ENCODE results near the gene AQP3.
"Not testable (repeated sequence)": the region's sequence is repeated elsewhere in the genome, so short reads cannot be mapped to it uniquely, and the experiment has no call there.

Gene AQP3

DNA sequence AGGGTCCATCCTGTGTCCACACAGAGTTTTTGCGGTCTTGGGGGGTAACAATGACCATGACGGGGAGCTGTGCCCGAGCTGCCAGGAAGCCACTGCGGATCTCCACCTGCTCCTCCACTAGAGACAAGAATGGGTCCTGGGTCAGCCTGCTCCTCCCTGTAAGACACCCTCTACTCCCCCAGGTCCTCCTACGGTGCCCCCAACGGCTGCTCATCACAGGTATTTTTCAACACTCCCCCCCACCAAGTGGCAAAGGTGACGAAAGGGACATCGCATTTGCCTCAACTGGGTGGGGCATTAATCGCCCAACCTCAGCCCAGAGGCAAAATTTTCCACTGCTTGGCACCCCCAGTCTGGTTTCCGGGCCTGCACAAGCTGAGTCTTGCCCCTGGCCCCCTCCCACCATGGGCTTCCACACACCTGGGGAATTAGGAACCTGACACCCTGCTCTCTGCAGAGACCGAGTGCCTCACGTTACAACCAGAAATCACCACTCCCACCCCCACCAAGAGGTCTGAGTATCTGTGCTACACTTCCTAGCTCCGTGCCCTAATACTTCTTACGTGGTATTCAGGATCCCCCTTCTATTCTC is 16.7 kb upstream of the AQP3 start:
- no peak for DNase-seq

- DNase-seq, result no peak
Measured at GRCh38 chr9:33463151-33463550, 15.8 kb upstream of the AQP3 start.

DNA sequence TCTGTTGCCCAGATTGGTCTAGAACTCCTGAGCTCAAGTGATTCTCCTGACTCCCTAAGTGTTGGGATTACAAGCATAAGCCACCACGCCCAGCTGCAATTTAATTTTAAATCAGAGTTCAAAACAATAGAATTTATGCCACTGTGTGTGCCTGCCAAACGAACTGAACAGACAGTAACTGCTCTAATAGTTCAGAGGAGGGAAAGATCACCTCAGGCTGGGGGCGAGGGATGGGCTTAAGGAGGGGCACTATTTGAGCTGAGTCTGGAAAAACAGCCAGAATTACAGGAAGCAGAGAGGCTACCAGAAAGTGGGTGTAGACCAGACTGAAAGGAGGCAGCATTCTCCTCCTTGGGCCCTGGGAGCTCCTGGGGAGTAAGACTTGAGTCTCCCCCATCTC is 14.1 kb upstream of the AQP3 start:
- DNase-seq, result no peak

DNA sequence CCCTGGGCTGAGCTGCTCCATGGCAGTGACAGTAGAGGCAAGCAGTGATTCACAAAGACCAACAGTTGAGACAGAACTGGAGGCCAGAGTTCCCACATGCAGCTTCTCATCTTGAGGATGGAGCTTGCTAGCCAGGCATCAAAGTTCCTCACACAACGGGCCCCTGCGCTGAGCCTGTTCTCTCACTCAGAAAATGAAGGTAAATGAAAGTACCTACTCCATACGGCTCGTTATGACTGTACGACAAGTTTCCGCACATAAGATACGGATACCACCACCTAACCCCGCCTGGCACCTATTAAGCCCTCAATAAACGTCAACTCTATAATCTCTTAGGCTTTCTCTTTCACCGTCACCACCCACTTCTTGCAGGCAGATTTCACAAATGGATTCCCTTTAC is 13.5 kb upstream of the AQP3 start:
- no peak for DNase-seq

GRCh38 chr9:33459115-33459514 is 11.7 kb upstream of the AQP3 start:
- no peak for DNase-seq

GRCh38 chr9:33458444-33458843 is 11.1 kb upstream of the AQP3 start:
- DNase-seq, result no peak

- DNase-seq, result no peak
Measured at GRCh38 chr9:33455945-33456344, 8.6 kb upstream of the AQP3 start.

DNA sequence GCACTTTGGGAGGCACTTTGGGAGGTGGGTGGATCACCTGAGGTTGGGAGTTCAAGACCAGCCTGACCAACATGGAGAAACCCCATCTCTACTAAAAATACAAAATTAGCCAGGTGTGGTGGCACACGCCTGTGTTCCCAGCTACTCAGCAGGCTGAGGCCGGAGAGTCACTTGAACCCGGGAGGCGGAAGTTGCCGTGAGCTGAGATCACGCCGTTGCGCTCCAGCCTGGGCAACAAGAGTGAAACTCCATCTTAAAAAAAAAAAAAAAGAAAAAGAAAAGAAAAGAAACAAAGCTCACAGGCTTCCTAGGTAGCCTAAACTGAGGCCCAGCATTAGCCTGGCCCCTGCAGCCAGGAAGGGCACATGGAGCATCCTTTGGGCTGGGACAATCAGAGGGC is 8.1 kb upstream of the AQP3 start:
- not testable (repeated sequence) for DNase-seq

GRCh38 chr9:33454661-33455026 is 7.3 kb upstream of the AQP3 start:
- not testable (repeated sequence) for DNase-seq

DNA sequence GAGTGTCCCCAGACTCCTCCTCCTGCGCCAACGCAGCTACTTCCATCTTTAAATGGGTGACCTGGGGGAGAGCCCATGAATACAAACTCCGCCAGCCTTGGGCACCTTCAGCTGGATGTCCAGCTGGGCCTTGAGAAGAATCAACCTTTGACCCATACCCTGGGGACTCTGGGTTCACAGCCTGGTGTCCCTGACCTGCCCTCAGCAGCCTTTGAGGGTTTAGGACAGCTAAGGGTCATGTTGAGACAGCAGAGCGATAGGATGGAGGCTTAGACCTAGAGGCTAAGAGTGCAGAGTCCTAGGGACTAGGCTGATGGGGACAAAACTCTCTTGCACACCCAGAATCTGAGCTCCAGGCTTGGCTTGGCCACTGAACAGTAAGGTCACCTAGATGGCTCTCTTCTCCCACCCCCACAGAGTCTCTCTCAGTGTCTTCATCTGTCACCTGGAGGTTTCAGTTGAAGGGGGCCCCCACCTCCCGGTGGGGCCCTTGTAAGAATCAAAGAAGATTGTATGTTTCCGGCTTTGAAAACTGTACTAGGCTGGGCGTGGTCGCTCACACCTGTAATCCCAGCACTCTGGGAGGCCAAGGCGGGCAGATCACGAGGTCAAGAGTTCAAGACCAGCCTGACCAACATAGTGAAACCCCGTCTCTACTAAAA is 6.7 kb upstream of the AQP3 start:
- DNase-seq, result no peak

- no peak for DNase-seq
Measured at GRCh38 chr9:33453286-33453860, 6.0 kb upstream of the AQP3 start.

DNA sequence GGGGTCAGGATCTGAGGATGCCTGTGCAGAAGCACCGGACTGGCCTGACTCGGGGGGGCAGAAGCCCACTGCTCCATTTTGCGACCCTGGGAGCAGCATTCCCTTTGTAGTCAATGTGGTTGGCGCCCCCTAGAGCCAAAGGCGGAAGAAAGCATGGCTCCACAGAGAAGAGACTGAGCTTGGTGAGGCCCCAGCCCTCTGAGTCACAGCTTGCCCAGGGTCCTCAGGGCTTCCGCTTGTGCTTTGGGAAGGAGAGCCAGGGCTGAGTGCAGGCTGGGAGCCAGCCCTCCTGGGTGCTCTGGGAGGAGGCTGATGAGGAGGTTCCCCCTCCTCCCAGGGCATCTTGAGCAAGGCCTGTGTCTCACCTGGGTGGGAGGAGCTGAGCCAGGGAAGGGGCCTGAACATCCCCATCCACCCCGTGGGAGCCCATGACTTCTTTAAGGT is 5.5 kb upstream of the AQP3 start:
- peak; percentile 55 to 64 for DNase-seq

DNA sequence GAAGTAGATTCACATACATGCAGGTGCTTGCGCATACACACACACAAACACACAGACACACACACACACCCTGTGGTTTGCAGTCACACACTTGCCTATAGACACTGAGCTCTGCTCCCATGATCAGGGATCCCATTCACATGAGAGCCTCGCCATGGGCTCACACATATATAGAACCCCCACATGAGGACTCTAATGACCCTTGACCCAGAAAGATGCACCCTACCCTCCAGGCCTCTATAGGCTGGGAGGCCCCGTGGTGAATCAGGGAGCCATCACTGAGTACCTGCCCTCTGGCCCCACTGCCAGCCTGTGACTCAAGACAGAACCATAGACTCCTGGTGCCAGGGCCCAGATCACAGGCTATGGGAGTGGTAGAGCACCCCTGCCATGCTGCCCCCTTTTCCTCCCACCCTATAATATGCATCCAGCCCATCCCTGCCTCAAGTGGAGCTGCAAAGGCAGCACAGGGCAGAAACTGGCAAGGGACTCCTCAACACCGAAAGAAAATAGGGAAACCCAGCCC is 3.3 kb upstream of the AQP3 start:
- no peak for DNase-seq

DNA sequence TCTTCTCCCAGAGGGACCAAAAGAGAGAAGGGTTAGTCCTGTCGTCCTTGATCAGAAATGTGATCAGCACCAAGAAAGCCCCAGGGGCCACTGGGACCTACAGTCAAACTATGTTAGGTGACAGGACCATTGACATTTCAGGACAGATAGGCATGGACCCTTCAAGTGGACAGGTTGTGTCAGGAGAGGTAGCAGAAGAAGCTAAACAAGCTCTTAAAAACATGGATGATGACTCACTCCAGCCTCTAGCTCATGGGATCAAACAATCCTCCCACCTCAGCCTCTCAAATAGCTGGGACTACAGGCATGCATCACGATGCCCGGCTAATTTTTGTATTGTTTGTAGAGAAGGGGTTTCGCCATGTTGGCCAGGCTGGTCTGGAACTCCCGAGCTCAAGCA is 2.3 kb upstream of the AQP3 start:
- DNase-seq, result no peak

GRCh38 chr9:33447799-33448553 is 583 bp upstream of the AQP3 start:
- peak in 1 of 2 experiments; percentile 86 for DNase-seq

- peak in 1 of 2 experiments; percentile 66 for DNase-seq
Measured at GRCh38 chr9:33446240-33446945, 1.0 kb downstream of the AQP3 start.

DNA sequence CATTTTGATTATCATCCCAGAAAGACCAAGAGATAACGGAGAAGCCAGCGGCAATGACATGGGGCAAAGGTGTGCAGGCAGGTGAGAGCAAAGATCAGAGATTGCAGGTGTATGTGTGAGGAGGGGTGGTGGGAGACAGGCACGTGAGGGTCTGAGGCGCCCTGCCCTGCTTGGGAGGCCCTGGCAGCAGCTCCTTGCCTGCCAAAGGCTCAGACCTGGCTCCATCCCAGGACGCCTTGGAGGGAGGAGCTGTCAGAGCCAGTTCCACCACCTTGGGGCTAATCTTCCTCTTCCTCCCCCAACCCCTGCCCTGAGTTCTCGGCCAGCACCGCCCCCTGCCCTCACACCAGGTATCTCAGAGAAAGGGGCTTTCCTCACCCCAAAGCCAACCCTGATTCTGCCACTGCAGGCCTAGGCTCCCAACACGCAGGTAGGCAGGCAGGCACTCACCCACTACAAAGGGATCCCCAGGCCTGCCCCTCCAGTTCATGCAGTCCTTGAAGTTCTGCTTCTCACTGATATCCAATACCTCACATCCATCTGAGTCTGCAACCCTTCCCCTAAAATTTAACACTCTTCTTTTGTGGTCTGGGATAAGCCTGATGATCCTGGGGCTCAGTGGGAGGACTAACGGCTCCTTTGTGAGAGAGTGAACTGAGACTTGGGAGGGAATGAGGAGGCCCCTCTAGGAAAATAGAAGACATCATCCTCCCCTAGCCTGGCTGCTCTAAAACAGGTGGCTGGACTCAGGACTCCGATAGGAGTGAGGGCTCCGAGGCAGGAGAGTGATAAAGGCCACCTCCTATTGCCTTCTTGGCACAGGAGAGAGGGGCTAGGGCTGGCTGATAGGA is 1.8 kb downstream of the AQP3 start:
- no peak for DNase-seq

DNA sequence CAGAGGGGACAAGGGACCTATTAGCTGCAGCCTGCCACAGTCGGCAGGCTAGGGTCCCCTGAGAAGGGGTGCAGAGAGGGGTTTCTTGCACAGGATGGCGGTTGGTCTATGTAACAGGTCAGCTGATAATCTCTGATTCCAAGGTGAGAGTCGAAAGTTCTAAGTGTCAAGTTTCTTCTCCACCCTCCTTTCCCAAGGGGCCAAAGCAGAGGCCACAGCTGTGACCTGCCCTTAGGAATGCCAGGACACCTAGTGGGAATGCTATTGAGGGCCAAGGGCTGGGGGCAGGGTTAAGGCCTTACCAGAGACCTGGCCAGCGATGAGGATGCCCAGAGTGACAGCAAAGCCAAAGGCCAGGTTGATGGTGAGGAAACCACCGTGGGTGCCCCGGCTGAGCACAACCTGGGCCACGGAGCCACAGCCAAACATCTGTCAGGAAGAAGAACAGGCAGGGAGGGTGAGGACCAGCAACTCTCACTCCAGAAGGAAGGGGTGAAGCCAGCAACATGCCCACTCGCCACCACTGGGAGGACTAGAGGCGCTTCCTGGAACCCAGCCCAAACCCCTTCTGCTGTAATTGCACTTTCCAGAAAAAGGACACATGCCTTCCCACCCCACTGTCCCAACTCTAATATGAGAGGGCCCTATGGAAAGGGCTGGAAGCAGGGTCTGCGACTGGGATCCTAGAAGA is 3.8 kb downstream of the AQP3 start:
- no peak for DNase-seq

- no peak for DNase-seq
Measured at GRCh38 chr9:33443047-33443446, 4.3 kb downstream of the AQP3 start.

GRCh38 chr9:33442125-33442524 is 5.3 kb downstream of the AQP3 start:
- no peak for DNase-seq

DNA sequence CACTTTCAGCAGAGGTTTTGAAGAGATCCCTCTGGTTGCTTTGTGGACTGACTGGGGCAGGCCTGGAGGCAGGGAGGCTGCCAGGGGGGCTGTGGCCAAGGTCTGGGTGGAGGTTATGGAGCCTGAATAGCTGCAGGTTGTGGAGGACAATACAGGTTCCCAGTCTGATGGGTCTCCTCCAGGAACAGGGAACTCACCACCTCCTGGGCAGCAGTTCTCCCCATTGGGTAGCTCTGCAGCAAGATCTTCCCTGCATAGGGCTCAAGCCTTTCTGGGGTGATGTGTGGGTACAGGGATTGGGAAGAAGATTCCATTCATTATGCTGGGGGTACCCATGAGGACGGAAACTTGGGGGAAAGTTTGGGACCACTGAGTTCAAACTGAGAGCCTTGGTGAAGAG is 6.8 kb downstream of the AQP3 start:
- no peak for DNase-seq

All from NCI-H524 (cell line).